Hematopoietic multipotent progenitor cell treated with erythropoietin and hydrocortisone succinate and interleukin-3 and kit ligand, for 6 days (in vitro differentiated cells): ENCODE measurements around the gene WDR1.

Experiments used
- DNase-seq: peaks from one replicate; pipeline ENCODE4 v3.0.0-alpha.2; 2015

Gene WDR1

DNA sequence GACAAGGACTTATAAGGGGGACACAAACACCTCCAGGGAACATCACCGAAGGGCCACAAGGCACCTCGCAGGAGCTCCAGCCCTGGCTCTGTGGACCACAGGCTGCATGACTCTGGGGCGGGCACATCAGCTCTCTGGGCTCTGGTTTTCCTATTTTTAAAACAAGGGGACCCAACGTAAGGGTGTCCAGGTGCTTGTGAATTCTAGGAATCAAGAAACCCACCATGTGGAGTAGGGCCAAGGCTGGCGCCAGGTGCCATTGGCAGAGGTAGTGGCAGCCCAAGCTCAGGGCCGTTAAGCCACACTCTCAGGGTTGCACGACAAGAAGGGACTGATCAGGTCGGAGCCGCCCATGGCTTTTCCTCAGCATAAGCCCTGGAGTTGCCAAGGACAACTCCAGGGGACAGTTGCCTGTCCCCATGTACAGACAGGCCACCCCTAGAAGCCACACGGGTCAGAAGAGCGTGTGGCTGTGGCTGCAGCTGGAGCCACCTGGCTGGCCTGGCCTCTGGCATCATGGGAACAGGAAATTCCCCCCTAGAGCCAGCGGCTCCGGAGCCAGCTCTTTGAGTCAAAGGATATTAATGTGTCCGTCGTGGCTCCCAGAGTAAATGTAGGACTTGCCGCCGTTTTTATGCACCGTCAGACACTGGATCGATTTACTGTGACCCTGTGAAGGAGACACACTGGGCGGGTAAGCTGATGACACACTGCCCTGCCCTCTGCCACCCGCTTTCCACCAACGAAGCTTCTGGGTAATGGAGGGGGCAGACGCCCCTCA is 32.5 kb downstream of the WDR1 start:
- DNase-seq: no peak

DNA sequence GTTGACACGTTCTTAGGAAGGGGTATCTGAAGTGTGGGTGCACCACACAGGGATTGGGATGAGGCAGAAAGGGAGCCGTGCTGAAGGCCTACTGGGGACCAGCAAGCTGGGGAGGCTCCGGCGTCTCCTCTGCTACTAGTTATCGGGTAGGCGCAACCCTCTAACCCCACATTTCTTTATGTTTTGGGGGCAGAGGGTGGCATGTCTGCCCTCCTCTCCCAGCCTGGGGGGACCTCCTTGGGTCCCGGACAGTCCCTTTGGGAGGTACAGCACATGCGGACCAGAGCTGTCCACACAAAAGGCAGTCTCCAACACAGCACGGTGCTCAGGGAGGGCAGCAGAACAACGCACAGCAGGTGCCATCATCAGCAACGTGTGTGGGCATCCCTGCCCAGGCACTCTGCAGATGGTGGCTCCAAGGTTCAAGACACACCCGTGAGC is 33.2 kb downstream of the WDR1 start:
- DNase-seq: no peak

DNA sequence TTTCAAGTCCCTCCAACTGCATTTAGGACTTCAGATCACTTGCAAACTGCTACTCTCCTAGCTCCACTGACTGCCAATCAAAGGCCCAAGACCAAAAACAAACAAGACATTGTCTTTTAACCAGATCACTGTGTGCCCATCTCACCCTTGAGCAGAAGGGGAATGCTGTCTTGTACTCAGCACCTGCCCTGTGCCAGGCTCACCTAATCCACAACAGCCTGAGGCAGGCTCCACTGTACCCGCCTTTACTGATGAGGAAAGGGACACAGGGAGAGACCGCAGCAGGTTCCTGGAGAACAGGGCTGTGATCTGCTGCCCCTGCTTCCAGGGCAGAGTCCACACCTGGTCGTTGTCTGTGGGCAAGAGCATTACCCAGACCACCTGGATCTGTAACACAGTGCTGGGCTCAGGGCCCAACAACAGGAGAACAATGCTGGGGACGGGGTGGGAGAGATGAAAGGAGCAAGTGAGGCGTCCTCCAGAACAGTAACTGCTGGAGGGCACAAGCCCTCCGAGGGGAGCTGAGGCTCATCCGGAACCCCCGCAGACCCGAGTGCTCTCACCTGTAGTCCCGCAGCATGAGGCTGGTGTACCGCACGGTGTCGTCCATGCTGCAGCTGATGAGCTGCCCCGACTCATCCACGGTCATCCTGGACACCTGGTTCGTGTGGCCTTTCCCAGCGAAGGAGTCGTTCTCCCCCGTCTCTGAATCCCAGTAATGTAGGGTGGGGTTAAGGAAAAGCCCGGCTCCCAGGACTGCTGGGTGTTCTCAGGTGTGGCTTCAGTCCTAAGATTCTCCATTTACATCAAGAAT is 33.9 kb downstream of the WDR1 start:
- DNase-seq: no peak

DNA sequence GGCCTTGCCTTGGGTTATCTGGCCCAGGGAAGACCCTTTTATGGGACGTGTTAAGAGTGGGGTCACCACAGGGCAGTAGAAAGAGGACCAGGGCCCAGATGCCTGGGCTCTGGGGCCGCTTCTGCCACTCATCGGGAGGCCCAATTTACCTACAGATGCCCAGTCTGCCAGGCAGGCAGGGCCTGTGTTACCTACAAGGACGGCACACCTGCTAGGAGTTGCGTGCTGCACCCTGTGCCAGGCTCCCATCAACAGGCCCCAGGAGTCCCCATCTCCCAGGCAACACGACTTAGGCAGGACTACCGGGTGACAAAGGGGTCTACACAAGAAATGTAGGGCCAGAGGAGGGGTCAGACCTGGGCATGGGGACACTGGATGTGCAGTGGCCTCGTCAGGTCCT is 34.6 kb downstream of the WDR1 start:
- no peak for DNase-seq

DNA sequence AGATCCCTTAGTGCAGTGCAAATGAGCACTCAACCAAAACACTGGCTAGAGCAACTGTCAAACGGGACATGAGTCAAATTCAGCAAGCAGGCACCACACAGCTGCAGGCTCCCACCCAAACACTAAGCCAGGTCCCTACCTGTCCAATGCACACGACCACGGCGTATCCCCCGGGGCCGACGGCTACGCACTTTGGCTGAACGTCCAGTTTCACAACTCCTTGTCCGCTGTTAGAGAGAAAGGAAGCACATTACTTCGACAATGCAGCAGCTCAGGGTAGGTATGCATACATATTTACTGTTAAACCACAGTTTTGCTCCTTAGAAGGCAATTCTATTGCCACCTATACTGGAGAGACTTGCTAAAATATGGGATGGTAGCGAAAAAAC is 35.4 kb downstream of the WDR1 start:
- no peak for DNase-seq

DNA sequence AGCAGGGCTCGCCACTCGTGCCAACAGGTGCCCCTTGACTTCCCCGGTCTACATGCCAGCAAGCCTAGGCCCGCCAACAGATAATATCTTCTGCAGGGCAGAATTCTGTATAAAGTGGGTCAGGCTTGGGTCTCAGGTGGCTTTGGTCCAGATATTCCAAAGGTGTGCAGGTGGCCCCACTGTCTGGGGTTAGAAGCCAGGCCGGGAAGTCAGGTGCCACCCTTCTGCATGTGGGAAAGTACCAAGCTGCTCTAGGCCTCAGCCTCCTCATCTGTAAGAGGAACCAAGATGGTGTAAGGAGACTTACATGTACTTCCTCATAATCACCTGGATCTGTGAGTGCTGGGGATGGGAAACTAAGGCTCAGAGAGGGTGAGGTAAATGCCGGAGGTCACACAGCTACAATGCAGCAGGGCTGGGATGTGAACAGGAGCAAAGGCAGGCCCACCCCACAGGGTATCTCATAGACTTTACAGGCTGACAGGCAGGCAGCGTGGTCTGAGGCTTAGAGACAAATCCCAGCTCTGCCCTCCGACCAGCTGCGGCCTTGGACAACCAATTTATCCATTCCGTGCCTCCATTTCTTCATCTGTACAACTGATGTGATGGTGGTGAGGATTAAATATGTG is 35.9 kb downstream of the WDR1 start:
- no peak for DNase-seq

DNA sequence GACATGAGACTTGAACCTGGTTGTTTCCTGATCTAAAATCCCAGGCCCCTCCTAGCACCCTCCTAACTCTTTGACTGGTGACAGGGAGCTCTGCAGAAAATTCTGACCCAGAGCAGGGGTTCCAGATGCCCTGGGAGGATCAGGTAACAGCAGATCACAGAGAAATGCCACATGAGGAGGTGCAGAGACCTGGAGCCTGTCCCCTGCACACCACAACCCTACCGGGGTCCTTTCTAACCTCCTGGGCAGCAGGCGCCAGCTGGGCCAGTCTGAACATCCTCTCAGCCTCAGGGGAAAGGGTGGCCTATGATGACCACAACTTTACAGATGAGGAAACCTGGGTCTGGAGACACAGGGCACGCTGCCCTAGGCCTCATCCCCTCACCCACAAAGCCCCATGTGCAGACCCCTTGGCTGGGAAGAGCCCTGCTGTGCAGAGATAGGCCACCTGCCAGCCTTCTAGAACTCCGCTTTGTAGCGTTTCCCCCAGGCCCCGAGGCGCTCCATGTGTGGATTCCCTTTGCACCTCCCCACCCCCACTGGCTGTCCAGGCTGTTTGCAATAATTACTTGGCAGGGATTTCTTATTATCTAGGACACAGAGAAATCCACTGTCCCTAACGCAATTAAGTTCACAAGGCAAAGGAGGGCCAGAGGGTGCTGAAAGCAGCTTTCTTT is 36.5 kb downstream of the WDR1 start:
- DNase-seq: no peak

DNA sequence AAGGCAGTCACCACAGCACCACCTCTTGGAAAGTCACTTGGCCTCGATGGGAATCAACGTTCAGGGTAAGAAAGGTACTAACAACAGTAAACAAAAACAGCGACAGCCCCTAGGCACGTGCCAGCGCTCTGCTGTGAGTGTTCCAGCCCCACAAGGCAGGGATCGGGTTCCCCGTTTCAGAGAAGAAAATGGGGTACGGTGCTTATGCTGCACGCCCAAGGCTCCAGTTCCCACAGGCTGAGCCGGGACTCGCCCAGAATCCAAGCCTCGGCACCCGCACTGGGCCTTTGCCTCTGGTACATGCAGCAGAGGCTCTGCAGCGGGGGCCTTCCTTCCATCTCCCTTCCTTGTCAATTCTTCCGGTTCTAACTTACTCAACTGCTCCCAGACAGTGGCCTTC is 37.3 kb downstream of the WDR1 start:
- no peak for DNase-seq

DNA sequence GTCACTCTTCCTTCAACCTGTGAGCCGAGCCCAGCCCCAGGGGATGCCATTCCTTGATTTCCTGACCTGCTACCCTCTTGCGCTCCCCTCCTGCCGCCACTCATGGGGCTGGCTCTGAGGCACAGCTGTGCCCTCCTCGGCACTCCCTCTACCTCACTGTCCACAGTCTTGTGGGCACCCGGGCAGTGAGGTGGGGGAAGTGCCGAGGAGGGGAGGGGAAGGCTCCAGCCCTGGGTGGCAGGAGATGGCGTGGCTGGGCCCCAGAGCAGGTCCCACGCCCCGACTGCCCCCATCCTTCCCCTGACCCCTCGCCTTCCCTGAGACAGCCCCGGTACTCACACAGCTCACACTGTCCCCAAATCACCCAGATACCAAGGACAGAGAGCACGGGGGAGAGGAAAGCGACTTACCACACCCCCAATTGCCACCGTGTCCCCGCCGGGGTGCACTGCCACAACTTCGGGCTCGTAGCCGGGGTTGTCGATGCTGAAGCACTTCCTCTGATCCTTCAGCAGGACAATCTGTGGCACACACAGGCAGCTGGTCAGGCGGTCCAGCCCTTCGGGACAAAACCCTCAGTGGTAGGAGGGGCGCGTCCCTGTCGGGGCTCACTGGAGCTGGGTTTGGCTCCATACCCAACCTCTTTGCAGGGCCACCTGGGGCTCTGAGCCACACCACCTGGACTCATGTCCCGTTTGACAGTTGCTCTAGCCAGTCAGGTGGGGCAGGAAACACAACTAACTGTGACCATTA is 37.9 kb downstream of the WDR1 start:
- no peak for DNase-seq

DNA sequence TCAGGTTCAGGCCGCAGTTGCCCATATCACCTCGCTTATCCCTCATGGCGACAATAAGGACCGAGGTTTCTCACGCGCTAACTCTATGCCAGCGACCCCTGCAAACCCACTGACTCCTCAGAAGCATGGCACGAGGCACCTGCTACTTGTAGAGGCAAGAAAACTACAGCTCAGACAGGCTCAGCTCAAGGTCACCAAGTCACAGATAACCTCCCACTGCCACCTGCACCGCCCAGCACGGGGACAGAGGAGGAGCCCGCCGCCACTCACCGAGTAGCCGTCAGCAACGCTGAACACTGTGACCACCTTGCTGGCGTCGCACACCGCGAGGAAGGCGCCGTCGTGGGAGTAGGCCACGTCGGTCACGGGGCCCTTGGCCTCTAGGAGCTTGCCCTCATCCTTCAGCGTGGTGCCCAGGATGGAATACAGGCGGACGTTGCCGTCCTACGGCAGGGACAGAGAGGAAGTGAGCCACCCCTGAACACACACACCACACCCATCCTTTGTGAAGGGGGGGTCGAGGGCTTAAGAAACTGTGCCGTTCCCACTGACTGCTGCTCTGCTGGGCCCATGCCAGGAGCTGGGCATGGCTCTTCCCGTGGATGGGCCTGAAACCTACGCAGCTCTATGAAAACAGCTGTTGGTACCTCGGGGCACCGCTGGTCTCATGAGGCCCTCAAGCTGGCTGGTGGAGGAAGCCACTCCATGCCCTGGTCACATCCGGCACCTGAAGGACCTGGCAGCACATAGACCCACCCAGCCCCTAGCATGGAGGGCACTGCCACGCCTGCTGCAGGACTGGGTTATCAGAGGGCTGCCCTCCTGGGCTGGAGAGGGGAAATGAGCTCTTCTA is 38.9 kb downstream of the WDR1 start:
- DNase-seq: peak; percentile 68

DNA sequence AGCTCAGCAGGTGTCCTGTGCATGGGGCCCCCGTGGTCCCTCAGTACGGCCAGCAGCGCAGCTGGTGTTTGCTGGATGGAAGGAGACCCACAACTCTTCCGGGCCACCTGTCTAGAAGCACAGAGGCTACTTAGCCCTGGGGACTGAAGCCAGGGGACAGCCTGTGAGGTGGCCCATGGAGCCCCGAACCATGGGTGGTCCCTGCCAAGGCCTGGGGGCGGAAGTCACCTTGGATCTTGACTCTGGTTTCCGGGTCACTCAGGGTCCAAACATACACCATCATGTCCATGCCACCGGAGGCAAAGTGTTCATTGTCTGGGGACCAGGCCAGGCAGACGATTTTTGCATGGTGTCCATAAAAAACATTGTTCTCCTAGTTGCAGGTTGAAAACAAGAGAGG is 39.5 kb downstream of the WDR1 start:
- no peak for DNase-seq

DNA sequence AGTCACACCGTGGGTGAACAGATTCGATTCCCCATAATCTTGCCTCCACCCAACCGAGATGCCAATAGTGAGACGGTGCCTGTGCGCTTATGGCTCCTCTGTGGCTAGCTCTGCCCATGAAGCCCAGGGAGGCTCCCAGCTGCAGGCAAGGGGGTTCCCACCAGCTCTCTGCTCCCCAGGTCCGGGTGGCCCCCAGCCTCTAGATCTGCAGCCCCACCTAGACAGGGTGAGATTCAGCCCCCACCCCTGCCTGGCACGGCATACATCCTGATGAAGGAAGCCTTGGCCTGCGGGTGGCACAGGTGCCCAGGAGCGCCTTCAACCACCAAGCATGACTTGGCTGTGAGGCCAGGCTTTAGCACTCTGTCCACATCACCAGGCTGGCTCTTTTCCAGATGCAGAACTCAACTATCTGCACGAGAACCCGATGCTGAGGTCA is 40.6 kb downstream of the WDR1 start:
- no peak for DNase-seq

DNA sequence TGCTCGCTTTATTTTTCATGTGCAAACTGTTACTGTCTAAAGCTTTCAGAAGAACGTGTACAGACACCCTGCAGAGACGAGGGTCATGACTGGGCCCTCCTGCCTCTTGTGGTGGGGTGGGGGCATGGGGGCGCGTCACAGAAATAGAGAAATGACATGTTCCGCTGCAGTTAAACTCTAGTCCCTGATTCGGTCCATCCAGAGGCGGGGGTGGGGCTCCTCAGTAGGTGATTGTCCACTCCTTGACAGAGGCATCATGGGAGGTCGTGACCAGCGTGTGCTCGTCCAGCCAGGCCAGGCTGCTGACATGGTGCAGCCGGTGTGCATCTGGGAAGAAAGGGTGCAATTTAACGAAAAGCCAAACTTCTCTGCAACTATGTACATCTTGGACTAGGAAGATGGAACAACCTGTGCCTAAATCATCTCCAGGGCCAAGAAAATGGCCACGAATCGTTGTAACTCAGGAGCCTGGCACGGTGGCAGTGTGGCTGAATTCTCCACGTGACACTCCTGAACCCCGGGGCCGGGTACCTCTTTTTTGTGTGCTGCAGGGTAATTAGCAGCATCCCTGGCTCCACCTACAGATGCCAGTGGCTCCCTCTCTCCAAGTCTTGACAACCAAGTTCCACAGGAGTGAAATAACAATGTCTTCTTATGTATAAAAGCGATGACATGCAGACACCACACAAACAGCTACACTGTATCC is 41.3 kb downstream of the WDR1 start:
- DNase-seq: no peak

DNA sequence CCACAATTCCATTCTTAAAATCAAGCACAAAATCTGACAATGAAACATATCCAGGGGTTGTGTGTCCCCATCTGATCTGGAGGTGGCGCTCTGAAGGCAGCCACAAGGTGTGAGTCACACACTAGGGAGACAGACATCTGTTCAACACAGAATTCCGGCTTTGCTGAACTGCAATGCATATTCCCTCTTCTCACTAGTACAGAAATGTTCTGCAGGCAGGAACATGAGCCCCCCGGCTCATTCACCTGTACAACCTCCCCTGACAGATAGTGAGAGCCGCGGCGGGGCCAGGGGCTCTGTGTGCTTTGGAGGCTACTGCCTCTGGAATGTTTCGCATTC is 41.9 kb downstream of the WDR1 start:
- DNase-seq: peak; percentile 48

DNA sequence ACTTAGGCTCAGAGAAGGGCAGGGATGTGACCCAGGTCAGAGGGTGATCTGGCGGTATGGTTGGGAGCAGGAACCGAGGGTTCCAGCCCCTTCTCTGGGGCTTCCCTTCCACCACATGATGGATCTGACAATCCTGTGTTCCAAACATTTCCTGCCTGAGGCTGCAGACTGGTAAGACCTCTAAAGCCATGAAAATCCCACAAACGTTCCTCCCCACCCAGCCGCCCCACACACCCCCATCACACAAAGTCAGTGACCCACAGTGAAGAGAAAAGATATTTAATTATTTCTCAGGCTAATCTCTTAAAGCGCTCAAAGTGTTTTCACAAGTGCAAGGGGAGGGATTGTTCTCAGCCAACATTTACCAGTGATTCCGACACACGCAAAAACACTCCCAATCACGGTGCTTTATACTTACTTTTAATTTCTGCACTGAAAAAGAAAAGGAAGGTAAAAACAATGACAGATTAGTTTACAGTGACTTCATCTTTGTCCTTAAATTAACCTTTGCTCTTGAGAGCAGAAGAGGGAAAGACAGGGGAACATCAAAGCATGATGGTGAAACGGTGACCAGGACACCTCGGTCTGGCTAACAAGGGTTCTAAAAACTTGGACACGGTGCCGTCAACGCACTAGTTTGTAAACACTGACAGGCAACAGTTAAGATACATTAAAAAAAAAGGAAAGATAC is 42.4 kb downstream of the WDR1 start:
- no peak for DNase-seq

DNA sequence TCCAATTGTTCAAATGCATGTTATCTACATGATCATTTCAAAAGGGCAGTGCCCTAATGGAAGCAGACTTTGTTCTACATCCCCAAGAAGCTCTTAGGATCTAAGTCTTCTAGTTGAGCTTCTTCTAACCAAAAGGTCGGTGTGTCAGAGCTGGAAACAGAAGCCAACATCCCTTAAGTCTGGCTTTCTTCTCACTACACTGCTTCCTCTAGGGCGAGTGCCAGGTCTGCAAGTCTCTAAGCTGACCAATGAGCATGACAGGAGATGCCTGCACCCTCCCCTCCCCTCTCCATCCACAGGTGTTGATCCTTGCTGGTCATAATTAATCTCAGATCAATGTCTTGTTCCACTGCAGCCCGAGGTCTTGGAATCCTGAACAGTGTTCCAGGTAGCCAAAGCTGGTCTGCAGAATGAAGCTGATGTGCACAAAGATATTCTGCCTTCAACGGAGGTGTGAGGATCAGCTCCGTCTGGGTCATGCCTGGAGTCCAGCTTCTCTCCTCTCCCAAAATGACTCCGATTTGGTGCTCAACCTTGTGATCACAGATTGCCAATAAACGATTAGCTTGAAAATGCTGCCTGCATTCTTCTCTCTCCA is 44.1 kb downstream of the WDR1 start:
- DNase-seq: no peak

DNA sequence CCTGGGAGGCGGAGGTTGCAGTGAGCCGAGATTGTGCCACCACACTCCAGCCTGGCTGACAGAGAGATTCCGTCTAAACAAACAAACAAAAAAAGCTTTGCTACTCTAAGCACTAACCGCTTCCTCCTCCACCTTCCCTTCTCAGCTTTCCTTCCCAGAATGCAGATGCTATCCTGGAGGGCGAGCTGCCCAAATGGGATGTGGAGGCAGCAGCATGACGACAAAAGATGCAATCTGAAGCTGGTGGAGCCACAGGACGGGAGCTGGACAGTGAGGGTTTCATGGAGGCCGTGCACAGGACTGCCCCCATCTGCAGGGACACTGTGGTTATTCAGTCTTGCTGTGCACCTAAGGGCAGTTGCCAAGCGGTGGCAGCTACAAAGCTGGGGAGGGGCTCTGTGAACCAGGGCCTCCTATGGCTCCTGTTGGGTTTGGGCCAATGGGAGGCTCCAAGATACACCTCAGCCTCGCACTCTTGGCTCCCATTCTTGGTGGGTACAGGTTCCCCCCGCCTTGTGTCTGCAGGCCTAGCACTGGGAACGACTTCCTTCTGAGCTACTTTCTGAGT is 47.4 kb downstream of the WDR1 start:
- no peak for DNase-seq

DNA sequence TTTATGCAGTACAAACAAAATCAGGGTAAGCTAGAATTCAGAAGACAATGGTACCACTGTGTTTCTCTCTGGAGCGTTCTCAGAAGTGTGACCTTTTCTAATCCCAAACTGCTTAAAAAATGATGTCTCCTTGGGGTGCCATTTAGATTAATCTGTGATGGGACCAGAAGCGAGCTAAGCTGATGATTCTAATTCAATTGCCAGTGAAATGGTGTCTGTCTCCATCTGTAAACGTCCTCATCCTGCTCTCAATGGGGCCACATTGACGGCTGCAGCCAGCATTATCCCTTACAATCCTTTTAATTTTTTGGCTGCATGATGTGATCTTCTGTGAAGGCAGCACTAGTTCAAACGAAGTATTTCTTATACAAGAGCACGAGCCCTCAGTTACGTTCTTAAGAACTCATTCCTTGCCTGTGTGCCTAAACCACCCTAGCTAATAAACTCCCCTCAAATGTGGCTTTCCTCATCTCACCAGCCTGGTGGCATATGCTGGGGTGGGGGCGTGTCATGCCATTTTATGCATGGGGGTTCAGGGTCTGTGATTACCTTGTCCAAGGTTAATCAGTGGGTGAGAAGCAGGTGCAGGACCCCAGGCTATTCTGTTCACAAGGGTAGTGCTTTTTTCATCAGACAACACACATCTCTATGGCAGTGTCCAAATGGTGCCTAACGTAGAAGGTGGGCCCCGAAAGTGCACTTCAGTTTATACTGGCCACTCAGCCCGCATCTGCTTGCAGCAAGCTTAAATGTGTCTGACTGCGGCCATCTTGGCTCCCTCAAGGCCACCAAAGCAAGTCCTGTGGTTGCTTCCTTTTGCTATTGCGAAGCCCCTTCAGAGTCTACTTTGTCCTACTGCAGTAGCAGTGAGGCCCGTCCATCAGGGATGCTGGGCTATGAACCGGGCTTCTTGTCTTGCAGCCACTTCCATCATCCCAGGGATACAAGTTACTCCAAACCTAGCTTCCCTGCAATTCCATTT is 49.6 kb downstream of the WDR1 start:
- DNase-seq: no peak
